Hematopoietic multipotent progenitor cell treated with erythropoietin and hydrocortisone succinate and interleukin-3 and kit ligand, for 4 days (in vitro differentiated cells): ENCODE data around the gene ME1.
"Not testable (repeated sequence)": the region's sequence is repeated elsewhere in the genome, so short reads cannot be mapped to it uniquely, and the experiment has no call there.

Source experiments
- DNase-seq: peaks from one replicate; pipeline ENCODE4 v3.0.0-alpha.2; 2015

ME1 gene

DNA sequence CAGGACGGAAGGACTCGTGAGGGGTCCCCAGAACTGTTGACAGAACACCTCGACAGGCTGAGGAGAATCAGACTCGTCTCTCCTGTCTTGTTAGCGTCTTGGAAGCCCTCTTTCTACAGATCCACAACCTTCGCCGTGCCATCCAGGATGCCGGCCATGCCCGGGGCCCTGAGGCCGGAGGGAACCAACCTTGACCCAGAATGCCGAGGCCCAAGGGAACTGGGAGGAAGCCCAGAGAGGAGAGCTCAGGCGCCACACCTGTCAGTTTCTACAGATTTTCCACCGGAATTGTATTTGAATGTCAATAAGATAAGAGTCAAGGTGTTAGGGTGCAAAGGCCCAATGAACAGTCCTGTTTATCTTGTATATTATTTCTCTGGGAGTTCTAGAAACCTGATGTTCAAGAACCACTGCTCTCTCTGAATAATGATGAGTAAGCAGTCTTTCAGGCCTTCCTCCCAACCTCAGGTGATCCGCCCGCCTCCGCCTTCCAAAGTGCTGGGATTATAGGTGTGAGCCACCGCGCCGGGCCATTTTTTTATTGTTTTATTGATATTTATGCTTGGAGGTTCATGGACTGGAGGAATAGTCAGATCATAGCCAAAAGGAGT is 799 bp upstream of the ME1 start:
- DNase-seq: no peak

DNA sequence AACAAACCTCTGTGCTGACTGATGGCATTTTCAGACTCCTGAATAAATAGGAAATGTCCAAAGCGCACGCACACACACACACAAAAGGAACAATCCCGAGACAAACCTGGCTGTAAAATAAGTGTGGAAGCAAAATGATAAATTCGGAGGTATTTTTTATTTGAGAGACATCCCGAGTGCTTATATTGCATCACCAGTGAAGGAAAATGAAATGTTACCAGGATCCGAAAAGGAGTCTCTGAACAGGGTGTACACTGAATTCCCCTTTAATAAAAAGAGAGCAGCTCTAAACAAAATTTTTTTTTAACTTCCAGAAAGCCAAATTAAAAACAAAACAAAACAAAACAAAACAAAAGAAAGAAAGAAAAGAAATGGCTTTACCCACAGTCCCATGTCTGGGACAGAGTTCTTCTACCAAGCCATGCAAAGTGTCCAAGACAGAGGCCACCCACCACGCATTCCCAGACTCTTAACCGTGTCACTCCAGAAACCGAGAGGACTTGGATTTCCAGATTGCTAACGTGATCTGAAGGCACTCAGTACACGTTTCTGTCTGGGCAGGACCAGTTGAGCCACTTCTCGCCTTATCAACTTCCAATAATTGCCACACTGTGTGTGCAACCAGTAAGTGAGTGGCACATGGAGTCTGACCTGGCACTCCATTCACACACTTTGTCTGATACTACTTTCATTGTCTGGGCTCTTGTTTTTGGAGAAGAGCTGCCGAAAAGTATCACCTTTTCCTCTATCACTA is 817 bp downstream of the ME1 start:
- DNase-seq: peak; percentile 3

DNA sequence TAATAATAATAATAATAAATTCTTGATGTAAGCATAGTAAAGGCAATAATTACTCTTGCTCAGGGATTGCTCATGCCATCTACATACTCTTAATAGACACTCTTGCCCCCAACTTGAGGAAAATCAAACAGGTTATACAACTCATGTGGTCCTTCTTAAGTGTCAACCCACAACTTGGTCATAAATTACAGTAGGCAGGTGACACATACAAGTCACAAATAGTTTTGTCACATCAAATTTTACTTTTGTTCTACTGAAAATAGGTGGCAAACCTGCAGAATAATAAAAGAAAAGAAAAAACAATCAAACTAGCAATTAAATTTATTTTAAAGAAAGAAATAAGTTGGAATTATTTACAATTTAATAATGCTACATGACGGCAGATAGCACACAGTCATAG is 1.6 kb downstream of the ME1 start:
- no peak for DNase-seq

DNA sequence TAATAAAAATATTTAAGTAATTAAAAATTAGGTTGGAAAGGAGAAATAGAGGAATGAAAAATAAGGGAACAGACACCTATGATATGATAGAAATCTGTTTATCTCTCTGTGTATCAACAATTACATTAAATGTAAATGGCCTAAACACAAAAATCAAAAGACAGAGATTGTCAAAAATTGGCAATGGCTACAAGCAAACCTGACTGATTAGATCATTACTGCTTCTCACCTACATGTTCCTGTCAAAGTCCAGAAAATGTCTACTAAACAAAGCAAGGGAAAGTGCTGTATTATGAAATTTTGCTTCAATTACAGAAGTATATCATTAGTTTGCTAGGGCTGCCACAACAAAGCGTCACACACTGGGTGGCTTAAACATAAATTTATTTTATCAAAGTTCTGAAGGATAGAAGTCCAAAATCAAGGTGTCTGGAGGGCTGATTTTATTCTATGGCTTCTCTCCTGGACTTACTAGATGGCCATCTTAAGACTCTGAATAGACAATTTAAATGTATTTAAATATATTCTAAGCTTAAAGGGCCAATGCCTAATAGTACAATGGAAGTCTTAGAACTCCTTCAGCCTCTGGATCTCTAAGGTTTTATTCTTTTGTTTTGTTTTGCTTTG is 6.3 kb downstream of the ME1 start:
- no peak for DNase-seq

DNA sequence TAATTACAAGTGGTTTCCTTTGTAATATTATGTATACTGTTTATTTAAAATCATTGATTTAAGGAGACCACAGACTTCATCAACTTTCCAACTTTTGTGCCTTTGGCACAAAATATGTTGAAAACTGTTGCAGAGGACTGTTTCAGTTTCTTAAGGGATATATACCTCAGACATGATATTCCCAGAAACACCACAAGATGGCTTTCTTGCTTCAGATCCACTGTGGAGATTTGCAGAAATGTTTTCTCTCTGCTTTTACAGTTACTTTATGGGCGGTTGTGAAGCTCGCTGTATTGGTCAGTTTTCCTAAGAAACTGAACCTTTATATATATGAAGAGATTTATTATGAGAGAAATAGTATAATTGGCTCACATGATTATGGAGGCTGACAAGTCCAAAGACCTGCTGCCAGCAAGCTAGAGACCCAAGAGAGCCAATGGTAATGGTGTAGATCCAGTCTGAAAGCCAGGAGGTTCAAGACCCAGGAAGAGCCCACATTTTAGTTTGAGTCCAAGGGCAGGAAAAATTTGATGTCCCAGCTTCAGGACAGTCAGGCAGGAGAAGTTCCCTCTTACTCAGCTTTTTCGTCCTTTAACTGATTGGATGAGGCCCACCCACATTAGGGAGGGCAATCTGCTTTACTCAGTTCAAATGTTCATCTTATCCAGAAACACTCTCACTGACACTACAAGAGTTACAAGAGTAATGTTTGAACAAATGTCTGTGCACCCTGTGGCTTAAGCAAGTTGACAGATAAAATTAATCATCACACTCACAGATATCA is 12.8 kb downstream of the ME1 start:
- peak; percentile 75 for DNase-seq

DNA sequence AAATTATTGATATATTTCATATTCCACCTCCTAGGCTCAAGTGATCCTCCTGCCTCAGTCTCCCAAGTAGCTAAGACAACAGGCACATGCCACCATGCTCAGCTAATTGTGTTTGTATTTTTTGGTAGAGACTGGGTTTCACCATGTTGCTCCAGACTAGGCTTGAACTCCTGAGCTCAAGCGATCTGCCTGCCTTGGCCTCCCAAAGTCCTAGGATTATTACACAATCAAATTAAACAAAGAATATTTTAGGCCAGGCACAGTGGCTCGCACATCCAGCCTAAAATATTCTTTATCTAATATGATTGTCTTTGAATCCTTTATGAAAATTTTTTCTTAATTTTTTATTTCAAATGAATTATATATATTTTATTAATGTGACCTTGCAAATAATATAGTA is 17.8 kb downstream of the ME1 start:
- no peak for DNase-seq

DNA sequence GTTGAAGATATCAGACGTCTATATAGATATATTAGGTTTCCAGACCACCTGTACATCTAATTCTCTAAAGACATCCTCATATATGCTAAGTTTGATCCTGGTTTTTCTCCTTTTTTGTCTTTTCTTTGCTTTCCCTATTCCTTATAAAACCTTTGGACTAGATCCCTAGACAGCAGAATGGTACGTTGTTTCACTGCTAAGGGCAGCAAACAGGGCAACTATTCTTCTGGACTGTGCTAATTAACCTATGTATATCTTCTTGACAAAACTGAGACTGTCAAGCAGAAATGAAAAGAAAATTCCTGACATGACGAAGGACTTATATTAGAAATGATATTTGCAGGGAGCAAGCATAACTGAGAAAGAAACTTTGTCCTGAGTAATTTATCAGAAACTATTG is 19.1 kb downstream of the ME1 start:
- DNase-seq: no peak

DNA sequence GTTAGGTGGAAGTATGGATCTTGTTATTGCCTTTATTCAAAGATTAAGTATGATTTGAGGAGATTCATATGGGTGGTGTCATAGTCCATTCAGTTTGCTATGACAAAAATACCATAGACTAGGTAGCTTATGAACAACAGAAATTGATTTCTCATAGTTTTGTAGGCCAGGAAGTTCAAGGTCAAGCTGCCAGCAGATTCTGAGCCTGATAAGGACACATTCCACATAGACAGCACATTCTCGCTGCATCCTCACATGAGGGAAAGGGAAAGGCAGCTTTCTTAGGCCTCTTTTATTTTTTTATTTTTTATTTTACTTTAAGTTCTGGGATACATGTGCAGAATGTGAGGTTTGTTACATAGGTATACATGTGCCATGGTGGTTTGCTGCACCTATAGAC is 27.7 kb downstream of the ME1 start:
- no peak for DNase-seq

DNA sequence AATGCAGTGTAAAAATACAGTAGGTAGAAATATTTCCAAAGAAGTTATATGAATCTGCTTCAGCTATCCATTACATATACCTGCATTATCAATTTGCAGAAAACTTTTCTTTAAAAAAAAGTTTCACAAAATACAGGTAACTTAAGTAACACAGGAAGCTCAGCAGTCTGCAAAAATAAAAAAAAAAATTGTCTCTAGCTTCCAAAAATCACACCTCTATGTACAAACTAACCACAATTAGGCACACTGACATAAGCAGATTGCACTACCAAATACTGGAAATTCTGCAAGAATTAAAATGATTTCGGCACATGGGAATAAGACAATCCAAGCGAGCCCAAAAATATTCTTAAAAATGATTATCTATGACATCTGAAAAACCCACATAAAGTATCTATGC is 41.2 kb downstream of the ME1 start:
- DNase-seq: no peak

DNA sequence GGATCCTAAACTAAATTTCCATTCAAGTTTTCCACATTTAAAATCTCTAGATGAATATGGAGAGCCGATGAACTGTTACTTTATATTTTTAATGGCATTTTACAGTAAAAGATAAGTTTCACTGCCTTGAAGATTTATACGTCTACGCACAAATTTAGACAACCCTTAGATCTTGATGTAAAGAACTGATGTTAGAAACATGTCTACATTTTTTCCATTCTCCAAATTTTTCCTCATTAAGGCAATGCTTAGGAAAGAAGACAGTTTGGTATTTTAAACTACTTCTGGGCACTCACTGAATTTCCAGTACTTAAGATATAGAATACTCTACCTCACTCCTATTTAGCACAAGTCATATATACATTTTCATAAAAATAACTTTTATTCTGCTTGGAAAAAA is 45.4 kb downstream of the ME1 start:
- DNase-seq: no peak

DNA sequence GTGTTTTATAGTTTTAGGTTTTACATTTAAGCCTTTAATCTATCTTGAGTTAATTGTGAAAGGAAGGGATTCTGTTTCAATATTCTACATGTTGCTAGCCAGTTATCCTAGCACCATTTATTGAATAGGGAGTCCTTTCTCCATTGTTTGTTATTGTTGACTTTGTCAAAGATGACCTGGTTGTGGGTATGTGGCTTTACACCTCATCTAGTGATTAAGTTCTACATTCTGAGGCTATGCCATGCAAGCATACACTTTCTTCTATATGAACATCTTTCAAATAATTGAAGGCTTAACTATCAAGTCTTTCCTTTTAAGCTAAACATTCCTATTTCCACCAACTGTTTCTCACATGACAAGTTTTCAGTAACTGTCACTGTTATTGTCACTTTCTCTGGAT is 46.1 kb downstream of the ME1 start:
- no peak for DNase-seq

DNA sequence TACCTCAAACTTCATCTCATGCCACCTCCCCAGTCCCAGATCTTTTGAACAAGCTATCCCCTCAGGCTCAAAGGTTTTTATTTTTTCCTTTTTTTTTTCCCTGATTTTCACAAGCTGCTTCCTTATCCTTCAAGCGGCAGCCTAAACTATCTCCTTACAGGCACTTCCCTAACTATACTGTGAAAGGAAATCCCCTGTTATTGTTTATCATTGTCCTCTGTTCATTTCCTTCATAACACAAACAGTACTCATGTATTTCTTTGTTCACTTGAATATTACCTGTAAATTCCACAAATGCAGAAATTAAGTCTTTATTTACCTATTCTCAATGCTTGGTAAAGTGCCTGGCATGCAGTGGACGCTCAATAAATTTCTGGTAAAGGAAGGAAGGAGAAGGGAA is 48.9 kb downstream of the ME1 start:
- no peak for DNase-seq

DNA sequence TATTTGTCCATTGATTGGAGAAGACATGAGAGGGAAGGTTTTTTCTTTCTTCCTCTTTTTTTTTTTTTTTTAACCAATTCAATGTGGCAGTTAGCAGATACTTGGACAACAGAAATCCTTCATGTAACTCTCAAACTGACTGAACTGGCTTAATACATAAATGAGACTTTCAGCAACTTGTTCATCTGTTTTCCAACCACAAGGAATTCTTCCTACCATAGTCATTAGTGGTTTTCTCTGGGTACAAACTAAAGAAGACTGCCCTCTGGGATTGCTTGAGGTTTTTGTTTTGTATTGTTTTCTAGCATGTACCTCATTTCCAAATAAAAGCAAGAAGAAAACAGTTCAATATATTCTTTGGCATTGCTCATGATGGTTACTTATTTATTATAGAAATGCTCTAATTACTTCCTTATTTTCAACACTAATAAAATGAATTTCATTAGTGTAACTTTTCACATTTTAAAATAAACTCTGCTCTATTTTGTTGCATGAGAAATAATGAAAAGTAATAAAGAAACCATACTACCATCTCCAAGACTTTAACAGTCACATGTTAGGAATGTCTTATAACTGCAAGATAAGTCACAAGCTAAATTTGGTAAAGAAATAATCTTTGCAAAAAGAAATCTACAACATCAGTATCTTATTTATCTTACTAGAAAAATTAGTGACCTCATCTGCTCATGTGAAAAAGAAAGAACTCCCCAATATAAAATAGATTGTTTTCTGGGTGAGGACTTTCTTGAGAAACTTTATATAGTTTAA is 52.0 kb downstream of the ME1 start:
- DNase-seq: no peak

DNA sequence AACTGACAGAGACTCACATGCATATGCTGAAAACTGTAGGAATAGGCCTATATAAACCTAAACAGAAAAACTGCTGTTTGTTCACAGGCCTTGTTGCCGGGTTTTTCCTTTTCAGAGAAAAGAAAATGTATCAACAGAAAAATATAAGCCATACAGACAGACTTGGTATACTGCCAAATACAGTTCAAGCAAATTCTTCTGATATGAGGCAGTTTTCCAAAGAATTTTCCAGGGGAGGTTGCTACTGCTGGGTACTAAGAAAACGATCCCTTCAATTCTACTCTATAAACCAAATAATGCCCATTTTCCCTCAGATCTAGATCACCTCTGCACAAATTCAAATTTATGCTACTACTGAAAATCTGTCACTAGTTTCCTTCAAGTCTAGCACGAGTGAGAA is 59.4 kb downstream of the ME1 start:
- DNase-seq: no peak

DNA sequence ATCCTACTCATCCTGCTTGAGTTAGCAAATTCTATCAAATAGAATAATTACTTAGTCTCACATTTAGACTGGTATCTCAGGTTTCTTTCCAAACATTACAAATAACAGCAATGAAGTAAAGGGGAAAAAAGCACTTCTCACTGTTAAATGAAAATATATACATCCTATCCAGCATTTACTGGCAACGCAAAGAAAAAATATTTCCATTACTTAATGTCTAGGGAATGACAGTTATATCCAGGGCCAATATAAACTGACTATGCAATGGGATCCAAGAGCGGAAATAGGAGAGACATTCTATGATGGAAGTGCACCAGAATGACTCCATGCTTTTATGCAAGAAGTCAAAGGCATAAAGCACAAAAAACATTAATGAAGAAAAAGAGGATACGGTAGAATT is 60.3 kb downstream of the ME1 start:
- DNase-seq: no peak

DNA sequence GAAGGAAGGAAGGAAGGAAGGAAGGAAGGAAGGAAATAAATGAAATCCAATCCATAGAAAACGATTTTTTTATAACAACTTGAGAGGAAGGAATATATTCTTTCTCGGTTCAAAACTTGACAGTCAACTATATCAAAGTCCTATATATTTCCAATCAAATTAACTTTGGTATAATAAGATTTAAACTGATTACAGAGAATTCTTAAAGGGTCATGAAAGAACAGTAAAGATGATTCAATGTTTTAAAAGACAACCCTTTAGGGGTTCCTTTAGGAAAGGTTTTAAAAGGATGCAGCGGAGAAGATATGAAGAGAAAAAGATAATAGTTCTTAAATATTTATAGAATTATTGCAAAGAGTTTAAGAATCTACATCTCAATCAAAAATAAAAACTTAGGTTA is 61.2 kb downstream of the ME1 start:
- no peak for DNase-seq

DNA sequence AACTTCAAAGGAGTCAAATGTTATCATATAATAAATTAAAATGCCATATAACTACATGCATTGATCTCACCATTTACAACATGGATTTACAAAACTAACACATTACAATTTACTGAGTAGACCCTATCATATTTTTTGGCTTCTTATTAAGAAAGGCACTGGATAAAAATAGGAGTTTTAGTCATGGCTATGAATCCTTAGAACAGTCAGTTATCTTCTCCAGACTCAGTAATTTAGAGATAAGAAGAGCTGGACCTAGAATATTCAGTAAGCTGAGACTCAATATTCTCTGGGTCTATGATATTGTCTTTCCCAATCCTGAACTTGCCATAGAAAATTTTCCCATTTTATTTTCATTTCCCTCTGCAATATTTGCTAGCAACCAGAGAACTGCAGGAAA is 62.3 kb downstream of the ME1 start:
- no peak for DNase-seq

DNA sequence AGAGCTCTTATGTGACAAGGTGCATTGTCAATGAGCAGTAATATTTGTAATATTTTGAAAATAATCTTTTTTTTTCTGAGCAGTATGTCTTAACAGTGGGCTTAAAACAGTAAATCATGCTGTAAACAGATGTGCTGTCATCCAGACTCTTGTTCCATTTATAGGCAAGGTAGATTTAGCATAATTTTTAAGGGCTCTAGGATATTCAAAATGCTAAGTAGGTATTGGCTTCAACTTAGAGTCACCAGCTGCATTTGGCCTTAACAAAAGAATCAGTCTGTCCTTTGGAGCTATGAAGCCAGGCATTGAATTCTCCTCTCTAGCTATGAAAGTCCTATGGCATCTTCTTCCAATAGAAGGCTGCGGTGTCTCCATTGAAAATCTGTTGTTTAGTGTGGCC is 63.7 kb downstream of the ME1 start:
- no peak for DNase-seq

DNA sequence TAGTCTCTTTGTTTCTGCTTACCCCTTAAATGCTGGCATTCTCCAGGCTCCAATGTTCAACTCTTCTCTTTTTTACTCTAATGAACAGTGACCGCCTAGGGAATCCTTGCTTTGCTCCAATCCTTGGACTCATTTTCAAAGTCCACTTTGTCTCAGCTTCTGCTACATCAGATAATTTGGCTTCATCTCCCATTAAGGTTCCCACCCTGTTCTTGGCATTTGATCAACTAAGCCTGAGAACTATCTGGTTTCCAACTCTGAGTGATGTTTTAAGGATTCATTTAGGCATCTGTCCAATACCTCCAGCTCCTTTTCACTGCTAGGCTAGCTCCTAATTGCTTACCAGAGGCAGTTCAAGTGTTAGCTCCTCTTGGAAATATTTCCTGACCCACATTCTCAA is 64.9 kb downstream of the ME1 start:
- DNase-seq: no peak

DNA sequence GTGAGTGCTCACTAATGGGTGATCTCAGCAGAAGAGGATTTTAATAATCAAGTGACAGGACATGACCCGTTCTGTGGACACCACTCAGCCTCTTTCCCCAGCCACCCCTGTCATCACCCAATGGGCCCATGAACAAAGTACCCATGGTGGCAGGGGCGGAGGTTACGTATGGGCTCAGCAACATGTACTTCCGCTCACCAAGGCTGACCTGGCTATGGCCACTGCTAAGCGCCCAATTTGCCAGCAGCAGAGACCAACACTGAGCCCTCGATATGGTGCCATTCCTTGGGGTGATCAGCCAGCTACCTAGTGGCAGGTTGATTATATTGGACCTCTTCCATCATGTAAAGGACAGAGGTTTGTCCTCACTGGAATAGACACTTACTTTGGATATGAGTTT is 68.5 kb downstream of the ME1 start:
- not testable (repeated sequence) for DNase-seq

DNA sequence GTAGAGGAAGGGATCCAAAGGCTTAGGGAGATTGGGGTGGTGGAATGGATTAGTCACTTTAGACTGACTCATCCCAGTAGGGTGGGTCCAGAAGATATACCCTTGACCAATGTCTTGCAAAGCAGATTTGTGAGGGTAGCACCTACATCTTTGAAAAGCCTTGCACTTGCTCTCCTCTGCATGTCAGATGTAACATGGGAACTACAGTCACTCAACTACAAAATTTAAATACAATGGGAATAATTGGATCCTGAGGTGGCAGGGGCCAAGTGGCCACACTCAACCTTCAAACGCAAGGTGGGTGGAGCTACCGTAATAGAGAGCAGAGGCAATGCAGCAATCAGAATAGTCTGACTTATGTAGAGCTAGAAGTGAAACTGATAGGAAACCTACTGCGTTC is 71.2 kb downstream of the ME1 start:
- no peak for DNase-seq

DNA sequence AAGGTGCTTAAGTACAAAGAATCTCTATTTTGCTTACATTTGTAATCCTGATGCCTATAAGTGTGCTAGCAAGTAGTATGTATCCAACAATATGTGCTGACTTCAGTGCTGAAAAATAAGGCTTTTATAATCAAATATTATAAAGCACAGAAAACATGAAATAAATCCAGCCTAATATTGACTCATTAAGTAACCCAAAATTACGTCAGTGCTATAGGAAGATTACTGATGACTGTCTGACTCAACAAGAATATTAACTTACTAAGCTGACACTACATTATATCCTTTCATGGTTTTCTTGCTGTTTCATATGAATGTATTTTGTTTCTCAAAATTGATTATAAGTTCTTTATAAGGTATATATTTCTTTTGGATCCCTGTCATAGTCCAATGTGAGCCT is 76.1 kb downstream of the ME1 start:
- DNase-seq: no peak

DNA sequence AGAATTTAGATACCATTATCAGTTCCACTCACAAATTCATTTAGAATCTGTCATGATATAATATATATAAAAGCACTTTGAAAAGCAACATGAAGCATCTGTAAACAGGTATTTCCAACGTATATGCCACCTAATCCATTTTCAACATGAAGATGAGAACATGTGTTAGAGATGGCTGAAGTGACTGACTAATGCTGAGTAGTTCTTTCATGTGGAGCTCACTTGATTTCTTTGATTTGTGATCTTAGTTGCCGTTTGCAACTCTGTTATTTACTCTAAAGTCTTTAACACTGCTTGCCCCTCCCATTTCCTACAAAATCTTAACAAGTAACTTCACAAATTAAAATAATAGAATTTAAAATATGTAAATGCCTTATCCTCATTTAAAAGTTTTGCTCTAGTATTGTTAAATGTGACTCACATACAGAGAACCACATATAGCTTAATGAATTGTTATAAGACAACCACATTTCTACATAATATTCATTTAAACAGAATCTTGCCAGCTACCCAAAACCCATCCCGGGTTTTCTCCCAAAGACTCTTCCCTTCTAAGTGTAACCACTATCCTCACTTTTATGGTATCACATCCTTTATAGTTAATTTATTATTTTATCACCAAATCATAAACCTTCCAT is 78.3 kb downstream of the ME1 start:
- DNase-seq: no peak
